H1 (cell line): ENCODE data around the gene PRR5L. TPM values are rescaled to one million over a fixed set of nuclear protein-coding genes. Genes with fewer than 3 reads are reported as not detected.

ENCODE experiments used
- CTCF ChIA-PET: fragments of 300-600 bp; sonication (Branson Sonifier 250); formaldehyde crosslinking; loops from one replicate; lab custom pipeline; 2021; ENCODE audit not compliant: partially characterized antibody; lab: Charles Lee
- POLR2A ChIA-PET: fragments of 300-600 bp; sonication (Branson Sonifier 250); formaldehyde crosslinking; loops from one replicate; lab custom pipeline; 2021; ENCODE audit warnings: inconsistent platforms; ENCODE audit not compliant: partially characterized antibody; lab: Charles Lee
- DNase-seq, 2 experiments: peaks; one replicate each; pipeline versions ENCODE4 v3.0.0 to v3.0.0-alpha.2; 2010 to 2022; ENCODE audit warnings: low spot score in 2 of 2, low read depth in 1 of 2, mixed read lengths in 1 of 2
- FAIRE-seq: peaks from 2 replicates; lab custom pipeline; 2011; peaks lifted over from hg19 to GRCh38; lab: Jason Lieb, UNC
- H2AFZ ChIP-seq: 2 replicates; pipeline ENCODE4 v1.8.1; 2012; ENCODE audit warnings: low read length, inconsistent platforms
- H2AK5ac ChIP-seq: 2 replicates; pipeline ENCODE4 v1.6.1; 2013; ENCODE audit warnings: low read depth, low read length
- H2BK120ac ChIP-seq: replicated peaks from 2 replicates; pipeline ENCODE3; 2013; ENCODE audit warnings: low read depth, low read length, inconsistent platforms
- H2BK12ac ChIP-seq: 2 replicates; pipeline ENCODE4 v1.6.1; 2013; ENCODE audit warnings: low read depth, low read length
- H2BK15ac ChIP-seq: 2 replicates; pipeline ENCODE4 v1.6.1; 2013; ENCODE audit warnings: low read length
- H2BK20ac ChIP-seq: 2 replicates; pipeline ENCODE4 v1.6.1; 2013; ENCODE audit warnings: low read length
- H2BK5ac ChIP-seq: 2 replicates; pipeline ENCODE4 v1.6.1; 2013; ENCODE audit warnings: low read depth, low read length
- H3K14ac ChIP-seq: 2 replicates; pipeline ENCODE4 v1.6.1; 2013; ENCODE audit warnings: inconsistent platforms; ENCODE audit not compliant: insufficient read length
- H3K18ac ChIP-seq: 2 replicates; pipeline ENCODE4 v1.6.1; 2013; ENCODE audit warnings: low read length; ENCODE audit errors: extremely low read depth
- H3K23ac ChIP-seq: 2 replicates; pipeline ENCODE4 v1.6.1; 2013; ENCODE audit warnings: inconsistent platforms; ENCODE audit not compliant: insufficient read length
- H3K23me2 ChIP-seq: 2 replicates; pipeline ENCODE4 v1.6.1; 2013; ENCODE audit warnings: low read depth, low read length
- H3K27ac ChIP-seq: 2 replicates; pipeline ENCODE4 v1.6.1; 2011; ENCODE audit warnings: low read depth, low read length, inconsistent platforms
- H3K27me3 ChIP-seq, 4 experiments: replicated peaks in 1 of 4; 1 replicate in 1 of 4; 2 replicates in 3 of 4; pipeline versions ENCODE4 v1.6.1 to v1.8.1; 2011 to 2013; ENCODE audit warnings: low read length in 3 of 4, mild to moderate bottlenecking in 3 of 4, inconsistent platforms in 2 of 4, mixed read lengths in 2 of 4, moderate library complexity in 1 of 4; ENCODE audit not compliant: control insufficient read depth in 3 of 4, insufficient read depth in 3 of 4; ENCODE audit errors: extremely low read depth in 1 of 4
- H3K36me3 ChIP-seq, 4 experiments: 2 replicates each; pipeline versions ENCODE4 v1.6.1 to v1.8.1; 2011 to 2013; ENCODE audit warnings: mild to moderate bottlenecking in 4 of 4, low read length in 3 of 4, moderate library complexity in 2 of 4, control low read depth in 1 of 4, inconsistent platforms in 1 of 4; ENCODE audit not compliant: insufficient read depth in 4 of 4, control insufficient read depth in 2 of 4
- H3K4ac ChIP-seq: replicated peaks from 2 replicates; pipeline ENCODE3; 2013; ENCODE audit warnings: low read length, low read depth, mixed read lengths, inconsistent platforms; ENCODE audit not compliant: insufficient read length
- H3K4me1 ChIP-seq, 4 experiments: replicated peaks in 1 of 4; 1 replicate in 1 of 4; 2 replicates in 3 of 4; pipeline versions ENCODE4 v1.6.1 to v1.8.1; 2011 to 2013; ENCODE audit warnings: low read length in 3 of 4, inconsistent platforms in 2 of 4, mixed read lengths in 1 of 4; ENCODE audit not compliant: insufficient read depth in 4 of 4, control insufficient read depth in 3 of 4
- H3K4me2 ChIP-seq, 2 experiments: 2 replicates each; pipeline versions ENCODE4 v1.6.1 to v1.8.1; 2011 to 2013; ENCODE audit warnings: low read depth in 2 of 2, low read length in 2 of 2, control low read depth in 1 of 2, inconsistent platforms in 1 of 2, mild to moderate bottlenecking in 1 of 2; ENCODE audit not compliant: insufficient read depth in 1 of 2
- H3K4me3 ChIP-seq, 4 experiments: fragments of 200-600, 300-600 bp in 1 of 4; sonication (generic), shearing (Covaris generic), sonication (Bioruptor Twin) in 1 of 4; 2 replicates each; pipeline versions ENCODE4 v1.5.1 to v1.8.1; 2011 to 2016; ENCODE audit warnings: low read length in 4 of 4, low read depth in 3 of 4, control low read depth in 2 of 4, inconsistent platforms in 2 of 4, mild to moderate bottlenecking in 2 of 4, mixed read lengths in 1 of 4, moderate library complexity in 1 of 4; ENCODE audit not compliant: insufficient read depth in 2 of 4; ENCODE audit errors: extremely low read depth in 1 of 4
- H3K56ac ChIP-seq: replicated peaks from 2 replicates; pipeline ENCODE3; 2013; ENCODE audit warnings: low read depth, mild to moderate bottlenecking, mixed read lengths, low read length, inconsistent platforms; ENCODE audit not compliant: insufficient read length
- H3K79me1 ChIP-seq: 2 replicates; pipeline ENCODE4 v1.6.1; 2013; ENCODE audit warnings: low read depth, low read length, control low read depth
- H3K79me2 ChIP-seq, 2 experiments: 2 replicates each; pipeline versions ENCODE4 v1.6.1 to v1.8.1; 2012 to 2013; ENCODE audit warnings: low read length in 2 of 2, mild to moderate bottlenecking in 2 of 2, inconsistent platforms in 1 of 2; ENCODE audit not compliant: insufficient read depth in 2 of 2, control insufficient read depth in 1 of 2
- H3K9ac ChIP-seq, 4 experiments: replicated peaks in 1 of 4; 1 replicate in 1 of 4; 2 replicates in 3 of 4; pipeline versions ENCODE4 v1.6.1 to v1.8.1; 2011 to 2013; ENCODE audit warnings: low read depth in 3 of 4, low read length in 3 of 4, control low read depth in 2 of 4, mild to moderate bottlenecking in 2 of 4, moderate library complexity in 2 of 4, inconsistent platforms in 1 of 4; ENCODE audit errors: extremely low read depth in 1 of 4
- H3K9me3 ChIP-seq, 2 experiments: 2 replicates each; pipeline versions ENCODE4 v1.6.1 to v1.8.1; 2012 to 2013; ENCODE audit warnings: mild to moderate bottlenecking in 2 of 2, moderate library complexity in 2 of 2, control low read depth in 1 of 2, inconsistent platforms in 1 of 2, low read depth in 1 of 2, low read length in 1 of 2, mixed read lengths in 1 of 2; ENCODE audit not compliant: insufficient read depth in 2 of 2
- H4K20me1 ChIP-seq, 2 experiments: replicated peaks in 1 of 2; 2 replicates each; pipeline versions ENCODE3 to v1.8.1; 2011 to 2013; ENCODE audit warnings: inconsistent platforms in 2 of 2, low read length in 2 of 2, mild to moderate bottlenecking in 1 of 2; ENCODE audit not compliant: insufficient read depth in 2 of 2, control insufficient read depth in 1 of 2
- H4K5ac ChIP-seq: 2 replicates; pipeline ENCODE4 v1.6.1; 2013; ENCODE audit warnings: low read length, low read depth, mixed read lengths, inconsistent platforms; ENCODE audit not compliant: insufficient read length
- H4K8ac ChIP-seq: 2 replicates; pipeline ENCODE4 v1.8.0; 2013; ENCODE audit warnings: mild to moderate bottlenecking, moderate library complexity, low read length, inconsistent platforms; ENCODE audit not compliant: insufficient read depth; ENCODE audit errors: extremely low read depth
- H4K91ac ChIP-seq: replicated peaks from 2 replicates; pipeline ENCODE3; 2013; ENCODE audit warnings: low read length, mixed read lengths, inconsistent platforms; ENCODE audit not compliant: insufficient read length
- BACH1 ChIP-seq: IDR thresholded peaks from 2 replicates; pipeline ENCODE4 v1.6.1; 2012; ENCODE audit warnings: low read length, improper control_type of control experiment
- EGR1 ChIP-seq: IDR thresholded peaks from 2 replicates; pipeline ENCODE4 v1.6.1; 2011; ENCODE audit warnings: low read depth, low read length, borderline replicate concordance
- EZH2 ChIP-seq: fragments of 200-600 bp; sonication (generic); IDR thresholded peaks from 2 replicates; pipeline ENCODE4 v1.7.1; 2012; ENCODE audit warnings: low read depth, mild to moderate bottlenecking, moderate library complexity, low read length, inconsistent platforms; ENCODE audit not compliant: severe bottlenecking
- GABPA ChIP-seq: IDR thresholded peaks from 2 replicates; pipeline ENCODE4 v1.6.1; 2011; ENCODE audit warnings: mild to moderate bottlenecking, low read length, moderate library complexity, borderline replicate concordance; ENCODE audit not compliant: insufficient read depth
- HDAC2 ChIP-seq, 2 experiments: fragments of 300-600 bp in 1 of 2; sonication (generic) in 1 of 2; IDR thresholded peaks; 2 replicates each; pipeline ENCODE4 v1.6.1; 2011 to 2012; ENCODE audit warnings: low read depth in 2 of 2, low read length in 2 of 2, mild to moderate bottlenecking in 2 of 2, moderate library complexity in 2 of 2, borderline replicate concordance in 1 of 2, inconsistent platforms in 1 of 2
- JUND ChIP-seq: IDR thresholded peaks from 2 replicates; pipeline ENCODE4 v1.6.1; 2011; ENCODE audit warnings: mild to moderate bottlenecking, improper control_type of control experiment, low read length
- NANOG ChIP-seq: IDR thresholded peaks from 2 replicates; pipeline ENCODE4 v1.6.1; 2011; ENCODE audit warnings: low read length, low read depth, mild to moderate bottlenecking, inconsistent platforms; ENCODE audit not compliant: insufficient read depth, poor library complexity, severe bottlenecking
- NRF1 ChIP-seq: IDR thresholded peaks from 2 replicates; pipeline ENCODE4 v1.6.1; 2011; ENCODE audit warnings: mild to moderate bottlenecking, low read depth, low read length, improper control_type of control experiment
- POU5F1 ChIP-seq: IDR thresholded peaks from 2 replicates; pipeline ENCODE4 v1.6.1; 2011; ENCODE audit warnings: low read depth, mild to moderate bottlenecking, low read length, moderate library complexity
- RAD21 ChIP-seq, 2 experiments: IDR thresholded peaks in 1 of 2; conservative IDR thresholded peaks in 1 of 2; 2 replicates each; pipeline ENCODE4 v1.6.1; 2011; ENCODE audit warnings: low read depth in 2 of 2, low read length in 2 of 2, improper control_type of control experiment in 1 of 2, inconsistent platforms in 1 of 2, mild to moderate bottlenecking in 1 of 2, moderate library complexity in 1 of 2
- RNF2 ChIP-seq: fragments of 200-900, 300-1000 bp; sonication (generic); IDR thresholded peaks from 2 replicates; pipeline ENCODE4 v1.7.1; 2016; ENCODE audit warnings: borderline replicate concordance, low read depth, mild to moderate bottlenecking, antibody characterized with exemption, low read length; ENCODE audit not compliant: poor library complexity, severe bottlenecking; ENCODE audit errors: missing control alignments
- TCF12 ChIP-seq: IDR thresholded peaks from 2 replicates; pipeline ENCODE4 v1.6.1; 2011; ENCODE audit warnings: low read depth, mild to moderate bottlenecking, low read length
- WGBS, 2 experiments: shearing (Covaris generic) in 1 of 2; methylation state at CpG; one replicate each; pipeline versions ENCODE4 v1.1.6 to v1.1.7; 2013 to 2015; ENCODE audit warnings: low lambda C conversion rate in 2 of 2, mixed read lengths in 2 of 2, inconsistent platforms in 1 of 2, low coverage in 1 of 2, missing lambda C conversion rate in 1 of 2; ENCODE audit not compliant: insufficient replicate concordance in 2 of 2, insufficient coverage in 1 of 2, insufficient read length in 1 of 2; ENCODE audit errors: extremely low coverage in 1 of 2, missing lambda C conversion rate in 1 of 2; 5-methylcytosine and 5-hydroxymethylcytosine counted together
- polyA plus RNA-seq, 7 experiments: library from polyadenylated mRNA; depleted of rRNA in 3 of 7; stranded (reverse) in 5 of 7; unstranded in 2 of 7; fragments of >200 nt in 5 of 7; fragments of 200-250 nt in 2 of 7; gene quantifications; 1 replicate in 5 of 7; 2 replicates in 1 of 7; 4 replicates in 1 of 7; pipeline versions ENCODE4 v1.2.1 to v1.2.3, GENCODE V29; 2011 to 2013; ENCODE audit warnings: missing spikeins in 2 of 7, mixed read lengths in 2 of 7
- total RNA-seq: library from RNA; stranded (reverse); fragmentation: NEBNext Ultra II Directional; extraction: Animal tissue kit (Norgen Biotek cat#: 25700); gene quantifications from 2 replicates; pipeline ENCODE4 v1.2.1, GENCODE V29; 2021

Gene PRR5L
- total and polyA plus RNA-seq, 2 of the 8 experiments (the other 6 are each of a cell fraction or from before 2014, with no cell fraction given): 6.6 to 10.1 TPM

GRCh38 chr11:36510594-36510942 lies 214.5 kb downstream of the PRR5L start:
- H3K36me3 ChIP-seq: no peaks in the 10 kb centered on the region
- peak overlapping the region; percentile 81; the same call in 1 of the 2 replicates for H3K18ac ChIP-seq
- no peak overlapping the region for H2AK5ac ChIP-seq
- H3K9ac ChIP-seq: peak overlapping the region in 2 of 4 experiments; percentile 15 to 93; a peak in 1 of 7 replicates
- DNase-seq (no peak), FAIRE-seq (no peak)
- H2AFZ ChIP-seq: peak overlapping the region; percentile 98
- no peak overlapping the region for H3K14ac ChIP-seq
- no peaks in the 10 kb centered on the region; a peak in 2 of 7 replicates for H3K27me3 ChIP-seq
- H2BK120ac ChIP-seq: no peak overlapping the region
- H3K79me1 ChIP-seq: no peaks in the 10 kb centered on the region; the same call in 1 of the 2 replicates
- H4K8ac ChIP-seq: no peak overlapping the region
- no peaks in the 10 kb centered on the region; a peak in 2 of 7 replicates for H3K4me1 ChIP-seq
- no peak overlapping the region for H2BK12ac ChIP-seq
- H2BK15ac ChIP-seq: no peak overlapping the region
- H3K4me3 ChIP-seq: peak overlapping the region; percentile 95 to 96 (median 96)
- no peak overlapping the region for H4K5ac ChIP-seq
- no peak overlapping the region for H3K23ac ChIP-seq
- no peak overlapping the region for H4K91ac ChIP-seq
- H3K4me2 ChIP-seq: peak overlapping the region; percentile 53 to 78
- no peak overlapping the region for H3K27ac ChIP-seq
- POLR2A ChIA-PET: interaction anchor here (0.8 to 2.0 kb wide), 2 partner anchors 18 to 21 kb away, joined by 3 to 7 read pairs; no protein-coding TSS in a partner anchor
- CTCF ChIA-PET: interaction anchor here (0.6 to 1.4 kb wide), 11 partner anchors 10 to 939 kb away, joined by 3 to 8 read pairs (median 3); no protein-coding TSS in a partner anchor
- peaks cover 0 to 7% of the 10 kb centered on the region in 2 experiments for H4K20me1 ChIP-seq
- peak overlapping the region; percentile 22; the same call in 1 of the 2 replicates for H2BK5ac ChIP-seq
- H3K9me3 ChIP-seq: no peaks in the 10 kb centered on the region
- peaks cover 2% of the 10 kb centered on the region; the same call in 1 of the 2 replicates for H3K23me2 ChIP-seq
- H3K4ac ChIP-seq: no peak overlapping the region
- WGBS, 2 experiments: 34% methylated on average over 8 of the region's 8 CpGs; no CpG with 5 or more reads in 1 of the 2 experiments
- H3K79me2 ChIP-seq: 0 out of 4 replicates have a peak, but pooled peaks cover 0 to 6% of the 10 kb centered on the region in 2 experiments
- H2BK20ac ChIP-seq: no peak overlapping the region
- H3K56ac ChIP-seq: peak overlapping the region; percentile 70
- TF ChIP-seq HDAC2 (IDR thresholded peaks at IDR 0.05; ENCODE audit: borderline replicate concordance in 1 of 2, low read depth in 2 of 2, low read length in 2 of 2) (no peak), NRF1 (no peak), RNF2 (no peak), BACH1 (no peak), POU5F1 (no peak), EZH2 (no peak), EGR1 (no peak), TCF12 (no peak), GABPA (no peak), RAD21 (IDR thresholded peaks at IDR 0.05 in 1 of 2, conservative IDR thresholded peaks at IDR 0.05 in 1 of 2; ENCODE audit: low read depth in 2 of 2, low read length in 2 of 2) (no peak), NANOG (no peak), JUND (no peak)
